ENCODE measurements around the gene ZBTB7C.

GRCh38 chr18:48085781-48086487, 323.2 kb downstream of the ZBTB7C start:
- TF ChIP-seq HDGF (IDR thresholded peaks at IDR 0.05; ENCODE audit: borderline replicate concordance) = no peak
- no peak for TF ChIP-seq FOXM1 (IDR thresholded peaks at IDR 0.05; ENCODE audit: borderline replicate concordance)
- TF ChIP-seq ZNF384 (IDR thresholded peaks at IDR 0.05) = no peak
- TF ChIP-seq TARDBP (IDR thresholded peaks at IDR 0.05) = no peak
- TF ChIP-seq FOXK2 (IDR thresholded peaks at IDR 0.05) = no peak
- TF ChIP-seq SP1 (IDR thresholded peaks at IDR 0.05) = no peak
- no peak for TF ChIP-seq NFRKB (IDR thresholded peaks at IDR 0.05)
- TF ChIP-seq LEF1 (IDR thresholded peaks at IDR 0.05; ENCODE audit: borderline replicate concordance) = no peak
- no peak for TF ChIP-seq PKNOX1 (IDR thresholded peaks at IDR 0.05)
- TF ChIP-seq ELF4 (IDR thresholded peaks at IDR 0.05) = no peak
